SH-SY5Y (cell line): ENCODE measurements around the gene SNX22.
A peak's percentile ranks its signal among the peaks of the same experiment; 100 is the strongest.

Source experiments
- GATA2 ChIP-seq: IDR thresholded peaks from 2 replicates; pipeline ENCODE4 v1.6.1; 2011; ENCODE audit warnings: mild to moderate bottlenecking, low read depth, low read length
- GATA3 ChIP-seq: IDR thresholded peaks from 2 replicates; pipeline ENCODE4 v1.6.1; 2011; ENCODE audit warnings: low read depth, mild to moderate bottlenecking, low read length, moderate library complexity

The SNX22 gene

DNA sequence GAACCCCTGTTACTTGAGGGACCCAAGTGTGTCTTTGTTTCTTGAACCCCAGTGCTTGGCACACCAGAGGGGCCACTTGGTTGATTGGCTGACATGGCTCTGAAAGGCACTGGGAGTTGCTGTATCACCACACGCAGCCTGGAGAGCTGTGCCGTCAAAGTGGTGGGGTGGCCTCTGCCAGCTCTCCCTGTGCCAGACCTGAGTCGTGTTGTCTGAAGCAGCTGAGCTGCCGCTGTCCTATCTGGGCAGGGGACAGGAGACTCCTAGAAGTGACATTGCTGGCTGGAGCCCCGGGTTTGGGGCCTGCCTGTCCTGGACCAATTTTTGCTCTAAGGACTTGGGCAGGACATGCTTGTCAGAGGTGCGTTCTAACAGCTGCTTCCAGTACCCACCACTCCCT lies 5.5 kb upstream of the SNX22 start:
- TF ChIP-seq GATA3, result no peak
- TF ChIP-seq GATA2, result no peak

GRCh38 chr15:64146520-64146884 lies 5.0 kb upstream of the SNX22 start:
- TF ChIP-seq GATA2 (no peak), GATA3 (no peak)

DNA sequence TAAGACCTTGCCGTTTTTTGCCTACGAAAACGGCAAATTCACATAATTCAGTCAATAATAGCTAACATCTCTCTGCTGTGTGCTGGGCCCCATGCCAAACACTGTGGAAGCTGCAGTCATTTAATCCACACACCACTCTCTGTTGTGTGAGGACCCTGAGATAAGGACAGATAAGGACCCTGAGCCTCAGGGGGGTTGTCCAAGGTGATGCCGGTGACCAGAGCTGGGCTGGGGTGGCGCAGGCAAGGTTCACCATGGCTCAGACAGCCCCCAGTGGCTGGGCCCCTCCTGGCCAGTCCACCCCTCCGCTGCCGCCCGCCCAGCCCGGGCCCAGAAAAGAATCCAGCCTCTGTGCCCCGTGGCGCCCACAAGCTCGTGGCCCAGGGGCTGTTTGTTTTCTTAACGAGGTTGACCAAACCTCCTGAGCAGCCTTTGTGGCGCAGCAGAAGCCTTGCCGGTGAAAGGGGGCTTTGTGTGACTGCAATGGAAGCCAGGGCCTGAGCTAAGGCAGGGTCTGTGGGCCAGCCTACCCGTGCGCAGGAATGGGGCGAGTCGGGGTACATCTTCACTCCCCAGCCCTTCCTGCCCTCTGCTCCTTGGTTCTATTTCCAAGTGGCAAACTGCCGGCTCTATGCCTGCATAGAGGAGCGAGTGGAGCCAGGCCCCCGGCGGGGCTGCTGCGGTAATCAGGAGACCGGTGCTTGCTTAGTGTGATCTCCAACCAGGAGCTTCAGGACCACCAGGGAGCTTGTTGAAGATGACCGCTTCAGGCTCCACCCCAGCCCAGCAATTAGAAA lies 4.4 kb upstream of the SNX22 start:
- TF ChIP-seq GATA3 (no peak), GATA2 (peak; percentile 98)

- TF ChIP-seq GATA3, result no peak
- no peak for TF ChIP-seq GATA2
Measured at GRCh38 chr15:64148168-64148567, 3.4 kb upstream of the SNX22 start.

GRCh38 chr15:64148581-64148980 lies 3.0 kb upstream of the SNX22 start:
- TF ChIP-seq GATA2 (no peak), GATA3 (no peak)

- no peak for TF ChIP-seq GATA3
Measured at GRCh38 chr15:64149424-64149823, 2.1 kb upstream of the SNX22 start.

- TF ChIP-seq GATA2, result no peak
- no peak for TF ChIP-seq GATA3
Measured at GRCh38 chr15:64149893-64150578, 1.5 kb upstream of the SNX22 start.

GRCh38 chr15:64152507-64153387 lies 1.2 kb downstream of the SNX22 start:
- TF ChIP-seq GATA2 (no peak), GATA3 (no peak)

DNA sequence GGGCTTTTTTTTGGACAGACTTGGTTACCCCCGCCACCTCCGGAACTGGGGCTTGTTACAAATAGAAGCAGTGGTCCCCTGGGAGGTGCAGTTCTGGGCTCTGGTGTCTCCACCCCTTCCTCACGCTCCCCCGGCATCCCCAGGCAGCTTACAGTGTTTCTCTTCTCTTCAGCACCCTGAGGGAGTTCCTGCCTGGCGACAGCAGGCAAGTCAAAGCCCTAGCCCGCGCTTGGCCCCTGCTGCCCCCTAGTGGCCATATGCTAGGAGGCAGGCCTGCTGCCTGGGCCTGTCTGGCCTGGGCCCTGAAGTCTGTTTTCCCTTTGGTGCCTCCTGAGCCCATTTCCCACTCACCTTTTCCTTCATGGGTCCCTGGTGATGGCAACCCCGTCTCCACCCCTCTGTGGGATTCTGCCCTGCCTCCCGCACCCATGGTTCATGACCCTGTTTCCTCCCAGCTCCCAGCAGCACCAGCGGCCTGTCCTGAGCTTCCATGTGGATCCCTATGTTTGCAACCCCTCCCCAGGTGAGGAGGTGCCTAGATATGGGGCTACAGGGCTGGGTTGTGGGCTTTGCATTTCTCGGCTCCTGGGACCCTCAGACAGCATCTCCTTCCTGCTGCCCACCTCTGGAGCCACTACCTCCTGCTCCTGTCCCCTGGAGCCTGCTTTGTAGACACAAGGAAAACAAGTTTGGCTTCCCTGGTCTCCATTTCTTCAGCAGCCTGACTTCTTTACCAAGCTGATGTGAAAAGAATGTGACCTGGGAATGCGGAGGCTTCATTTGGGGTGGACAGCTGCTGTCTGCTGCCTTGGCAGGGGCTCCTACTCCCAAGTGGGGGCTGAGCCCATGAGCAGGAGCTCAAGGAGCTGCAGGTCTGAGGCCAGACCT lies 2.2 kb downstream of the SNX22 start:
- TF ChIP-seq GATA3 (no peak), GATA2 (no peak)

DNA sequence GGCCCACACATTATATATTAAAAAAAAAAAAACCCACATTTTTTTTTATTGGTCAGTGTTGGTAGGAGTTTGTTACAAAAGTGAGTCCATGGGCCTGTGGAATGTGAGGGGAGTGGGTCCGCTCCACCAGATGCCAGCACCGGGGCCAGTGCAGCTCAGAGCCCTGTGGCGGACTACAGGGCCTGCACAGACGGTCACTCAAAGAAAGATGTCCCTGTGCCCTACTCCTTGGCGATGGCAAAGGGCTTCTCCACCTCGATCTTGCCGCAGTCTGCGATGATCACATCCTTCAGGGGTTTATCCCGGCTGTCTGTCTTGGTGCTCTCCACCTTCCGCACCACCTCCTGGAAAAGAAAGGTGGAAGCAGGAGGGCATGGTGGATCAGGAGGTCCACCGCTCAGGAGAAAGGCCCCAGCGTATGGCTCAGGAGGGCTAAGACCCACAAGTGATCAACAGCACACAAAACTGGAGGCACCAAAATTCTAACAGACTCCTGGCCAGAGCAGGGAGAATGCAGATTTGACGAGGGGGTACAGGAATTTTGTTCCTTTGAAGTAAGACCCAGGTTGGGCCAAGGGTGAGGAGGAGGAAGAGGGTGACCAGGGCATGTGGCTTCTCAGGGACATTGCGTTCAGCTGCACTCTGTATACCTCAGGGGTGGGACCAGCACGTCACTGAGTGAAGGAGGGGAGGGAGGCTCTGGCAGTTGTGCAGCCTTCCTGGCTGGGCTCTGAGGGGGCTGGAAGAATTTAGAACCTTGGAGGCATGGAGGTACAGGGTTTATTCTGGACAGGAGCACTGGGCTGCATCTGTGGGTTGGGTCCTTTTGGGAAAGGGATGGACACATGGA lies 4.5 kb downstream of the SNX22 start:
- TF ChIP-seq GATA3 (no peak), GATA2 (no peak)

DNA sequence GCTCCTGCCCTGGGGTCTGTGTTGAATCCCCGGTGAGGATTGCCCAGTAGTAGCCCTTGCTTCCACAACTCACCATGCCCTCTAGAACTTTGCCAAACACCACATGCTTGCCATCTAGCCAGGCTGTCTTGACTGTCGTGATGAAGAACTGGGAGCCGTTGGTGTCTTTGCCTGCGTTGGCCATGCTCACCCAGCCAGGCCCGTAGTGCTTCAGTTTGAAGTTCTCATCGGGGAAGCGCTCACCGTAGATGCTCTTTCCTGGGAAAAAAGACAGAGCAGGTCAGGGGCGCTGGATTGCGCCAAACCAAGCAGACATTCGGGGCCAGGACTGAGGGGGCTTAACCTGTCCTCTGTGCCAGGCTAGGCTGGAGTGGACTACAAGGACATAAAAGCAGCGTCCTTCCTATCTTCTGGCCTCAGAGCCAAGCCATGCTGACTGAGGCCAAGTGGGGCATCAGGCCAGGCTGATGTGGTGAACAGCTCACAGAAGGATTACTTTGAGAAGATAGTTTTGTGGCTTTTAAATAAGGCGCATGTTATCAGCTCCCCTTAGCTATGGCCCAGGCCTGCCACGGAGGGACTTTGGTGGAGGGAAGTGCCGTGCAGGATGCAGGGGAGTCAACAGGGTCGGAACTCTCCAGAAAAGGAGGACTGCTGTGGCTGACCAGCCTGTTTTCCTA lies 5.3 kb downstream of the SNX22 start:
- TF ChIP-seq GATA2 (no peak), GATA3 (no peak)

- TF ChIP-seq GATA2 (no peak), GATA3 (no peak)
Measured at GRCh38 chr15:64157599-64158125, 6.1 kb downstream of the SNX22 start.
